Stimulated activated CD8-positive, alpha-beta memory T cell treated with anti-CD3 and anti-CD28 coated beads, Interleukin-4, amount 100 ng/mL, for 4 hours (primary cell): Measurements from ENCODE around the gene CPD.

Source experiments
- DNase-seq, 2 donors: peaks; one replicate each; pipeline ENCODE4 v3.0.0-alpha.2; 2020; ENCODE audit warnings: low read depth in 2 of 2, low spot score in 1 of 2

The CPD gene

DNA sequence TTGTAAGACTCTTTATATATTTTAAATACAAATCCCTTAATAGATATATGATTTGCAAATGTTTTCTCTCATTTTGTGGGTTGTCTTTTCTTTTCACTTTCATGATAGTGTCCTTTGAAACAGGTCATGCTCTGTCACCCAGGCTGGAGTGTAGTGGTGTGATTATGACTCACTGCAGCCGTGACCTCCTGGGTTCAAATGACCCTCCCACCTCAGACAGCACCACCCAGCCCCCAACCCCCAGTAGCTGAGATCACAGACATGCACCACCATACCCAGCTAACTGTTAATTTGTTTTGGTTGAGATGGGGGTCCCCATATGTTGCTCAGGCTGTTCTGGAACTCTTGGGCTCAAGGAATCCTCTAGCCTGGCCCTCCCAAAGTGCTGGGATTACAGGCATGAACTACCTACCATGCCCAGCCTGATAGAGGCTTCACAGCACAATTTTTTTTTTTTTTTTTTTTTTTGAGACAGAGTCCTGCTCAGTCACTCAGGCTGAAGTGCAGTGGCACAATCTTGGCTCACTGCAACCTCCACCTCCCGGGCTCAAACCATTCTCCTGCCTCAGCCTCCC is 26.4 kb upstream of the CPD start:
- no peak for DNase-seq

- DNase-seq = no peak
These were observed 24.0 kb upstream of the CPD start for GRCh38 chr17:30354701-30355100.

GRCh38 chr17:30357476-30357875 is 21.3 kb upstream of the CPD start:
- DNase-seq = no peak

DNA sequence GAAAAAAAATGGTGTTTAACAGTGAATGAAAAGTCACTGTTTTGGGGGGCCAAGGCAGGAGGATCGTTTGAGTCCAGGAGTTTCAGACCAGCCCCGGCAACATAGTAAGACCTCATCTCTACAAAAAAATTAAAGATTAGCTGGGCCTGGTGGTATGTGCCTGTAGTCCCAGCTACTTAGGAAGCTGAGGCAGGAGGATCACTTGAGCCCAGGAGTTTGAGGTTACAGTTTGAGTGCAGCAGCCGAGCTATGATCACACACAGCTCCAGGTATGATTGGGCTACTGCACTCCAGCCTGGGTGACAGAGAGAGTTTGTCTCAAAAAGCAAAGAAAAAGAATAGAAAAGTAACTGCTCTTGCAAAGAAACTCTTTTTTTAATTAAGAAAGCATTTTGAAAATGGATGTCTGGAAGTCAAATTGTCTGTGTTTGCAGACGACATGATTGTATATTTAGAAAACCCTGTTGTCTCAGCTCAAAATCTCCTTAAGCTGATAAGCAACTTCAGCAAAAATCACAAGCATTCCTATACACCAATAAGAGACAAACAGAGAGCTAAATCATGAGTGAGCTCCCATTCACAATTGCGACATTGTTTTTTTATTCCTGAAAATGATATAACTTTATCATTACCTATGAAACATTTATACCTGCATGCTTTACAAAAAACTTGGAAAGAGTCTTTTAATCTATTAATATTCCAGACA is 20.5 kb upstream of the CPD start:
- no peak for DNase-seq

GRCh38 chr17:30360086-30360808 is 18.5 kb upstream of the CPD start:
- no peak for DNase-seq

DNA sequence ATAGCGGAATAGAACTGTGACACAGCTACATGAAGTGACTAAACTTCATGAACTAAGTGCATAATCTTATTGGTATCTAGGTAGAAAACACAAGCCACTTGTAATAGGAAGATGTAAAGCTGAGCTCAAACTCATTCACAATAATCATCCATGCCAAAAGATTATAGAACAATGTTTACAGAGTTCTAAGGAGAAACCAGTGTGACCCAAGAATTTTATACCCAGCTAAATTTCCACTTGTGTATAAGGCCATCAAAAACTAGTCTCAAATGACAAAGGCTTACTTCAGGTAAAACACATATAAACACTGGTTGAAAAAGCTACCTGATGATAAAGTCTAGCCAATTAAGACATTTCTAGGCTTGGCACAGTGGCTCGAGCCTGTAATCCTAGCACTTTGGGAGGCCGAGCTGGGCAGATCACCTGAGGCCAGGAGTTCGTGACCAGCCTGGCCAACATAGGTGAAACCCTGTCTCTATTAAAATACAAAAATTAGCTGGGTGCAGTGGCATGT is 16.9 kb upstream of the CPD start:
- no peak for DNase-seq

DNA sequence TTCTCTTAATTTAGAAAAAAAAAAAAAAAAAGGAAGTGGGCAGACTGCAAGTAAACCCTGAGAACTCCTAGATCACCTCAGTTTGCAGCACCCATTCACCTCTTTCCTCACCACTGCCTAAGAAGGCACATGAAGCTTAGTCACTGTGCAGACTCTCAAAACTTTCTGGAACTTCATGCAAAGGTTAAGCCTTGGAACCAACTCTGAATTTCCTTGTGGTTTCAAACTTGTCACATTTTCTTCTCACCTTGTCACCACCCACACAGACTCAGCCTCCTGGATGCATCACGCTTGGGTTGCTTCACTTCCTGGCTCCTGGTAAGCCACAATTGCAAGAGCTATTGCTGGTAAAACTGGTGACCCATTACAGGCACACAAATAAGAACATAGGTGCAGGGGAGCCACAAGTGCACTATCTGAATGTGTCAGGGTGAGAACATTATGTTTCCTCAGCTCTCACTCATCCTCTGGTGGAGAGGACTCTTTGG is 15.0 kb upstream of the CPD start:
- peak; percentile 53 to 81 for DNase-seq

- DNase-seq = no peak
These were observed 12.2 kb upstream of the CPD start for GRCh38 chr17:30366536-30366935.

DNA sequence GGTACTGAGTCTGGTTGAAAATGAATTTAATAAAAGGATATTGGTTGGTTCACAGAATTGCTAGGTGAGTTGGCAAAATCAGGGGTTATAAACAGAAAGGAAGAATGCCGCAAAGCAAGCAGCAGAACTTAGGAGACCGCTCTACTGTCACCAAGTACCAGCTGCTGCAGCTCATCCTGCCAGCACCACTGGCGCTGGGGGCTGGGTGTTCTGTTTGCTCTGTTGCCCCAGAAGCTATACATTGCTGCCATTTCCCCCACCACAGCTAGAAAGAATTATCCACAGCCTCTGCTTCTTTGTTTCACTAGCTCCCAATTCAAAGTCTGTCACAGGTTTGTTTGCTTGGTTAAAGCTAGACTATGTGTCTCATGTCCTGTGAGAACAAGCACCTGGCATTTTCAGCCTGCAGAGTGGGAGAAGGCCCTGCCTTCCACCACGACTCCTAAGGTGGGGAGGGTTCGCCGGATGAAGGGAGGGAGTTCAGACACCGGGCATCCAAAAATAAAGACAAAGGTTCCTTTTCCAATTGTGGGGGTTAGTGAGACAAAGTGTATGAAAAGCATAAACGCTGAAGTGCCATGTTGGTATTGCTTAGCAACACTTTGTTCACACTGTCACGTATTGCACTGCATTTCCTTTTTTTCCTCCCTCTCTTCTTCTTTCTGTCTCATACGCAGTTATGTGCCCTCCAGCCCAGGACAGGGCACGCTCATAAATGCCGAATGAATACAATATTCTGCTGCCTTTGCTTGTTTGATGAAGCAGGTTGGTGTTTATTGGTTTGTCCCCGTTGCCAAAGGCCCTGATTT is 9.6 kb upstream of the CPD start:
- no peak for DNase-seq

GRCh38 chr17:30369995-30370394 is 8.7 kb upstream of the CPD start:
- DNase-seq = no peak

DNA sequence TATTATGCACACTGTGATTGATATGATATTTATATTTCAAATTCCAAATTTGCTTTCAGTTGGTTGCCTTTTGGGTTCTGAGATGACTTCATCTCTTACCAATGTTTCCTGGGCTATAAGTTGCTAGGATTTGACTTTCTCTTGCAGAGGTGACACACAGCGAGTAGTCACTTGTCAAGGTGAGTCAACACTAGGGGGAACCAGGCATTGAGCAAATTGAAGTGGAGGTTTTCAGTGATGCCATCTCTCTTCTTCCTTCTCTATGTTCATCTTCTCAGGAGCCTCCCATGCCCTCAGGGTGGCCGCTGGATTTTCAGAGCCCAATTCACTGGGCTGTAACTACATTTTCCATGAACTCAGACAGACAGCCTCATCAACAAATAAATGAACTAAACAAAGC is 6.0 kb upstream of the CPD start:
- DNase-seq = no peak

GRCh38 chr17:30375661-30376060 is 3.1 kb upstream of the CPD start:
- DNase-seq = no peak

GRCh38 chr17:30376621-30377452 is 1.9 kb upstream of the CPD start:
- DNase-seq = peak in 1 of 2 donors; percentile 39

DNA sequence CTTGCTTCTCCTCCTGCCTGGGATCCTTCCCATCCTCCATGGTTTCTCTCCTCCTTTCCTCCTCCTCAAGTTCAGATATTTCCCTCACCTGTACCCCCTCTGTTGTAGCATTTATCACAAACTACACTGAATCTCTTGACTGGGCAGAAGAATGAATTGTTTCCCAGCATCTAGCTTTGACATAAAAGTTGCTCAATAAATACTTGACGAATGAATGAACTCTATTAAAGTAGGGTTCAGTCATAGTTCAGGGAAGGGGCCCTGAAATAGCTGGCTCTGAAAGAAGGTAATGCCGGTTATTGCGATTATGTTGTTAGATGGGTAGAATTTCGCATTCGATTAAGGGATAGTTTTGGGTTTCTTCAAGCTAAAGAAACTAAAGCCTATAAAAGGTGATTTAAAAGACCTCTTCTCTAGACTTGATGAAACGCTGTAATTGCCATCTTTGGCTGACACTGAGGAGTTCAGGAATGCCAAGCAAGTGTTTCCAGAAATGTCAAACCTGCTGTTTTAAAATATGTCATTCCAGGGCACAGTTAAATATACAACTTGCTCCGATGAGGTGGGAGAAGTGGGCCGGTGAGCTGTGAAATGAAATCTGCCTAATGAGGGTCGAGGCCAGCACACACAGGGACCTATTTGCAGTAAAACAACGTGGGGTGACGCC is 1.0 kb upstream of the CPD start:
- DNase-seq = no peak

GRCh38 chr17:30378241-30378824 is 394 bp upstream of the CPD start:
- DNase-seq = peak in 1 of 2 donors; percentile 34

- no peak for DNase-seq
These were observed 676 bp downstream of the CPD start for GRCh38 chr17:30379303-30379902.

- no peak for DNase-seq
These were observed 1.2 kb downstream of the CPD start for GRCh38 chr17:30379903-30380381.

- no peak for DNase-seq
These were observed 2.1 kb downstream of the CPD start for GRCh38 chr17:30380643-30381339.
